GM12891 (cell line): Measurements from ENCODE around the gene PRPSAP1.

ENCODE experiments used
- DNase-seq: peaks from one replicate; pipeline ENCODE4 v3.0.0; 2011; ENCODE audit warnings: low spot score; ENCODE audit not compliant: insufficient read length
- FAIRE-seq: peaks from 2 replicates; lab custom pipeline; 2011; peaks lifted over from hg19 to GRCh38; lab: Jason Lieb, UNC
- PAX5 ChIP-seq: IDR thresholded peaks from 2 replicates; pipeline ENCODE4 v1.6.1; 2011; ENCODE audit warnings: low read length, moderate library complexity, mild to moderate bottlenecking; ENCODE audit not compliant: insufficient read depth, severe bottlenecking
- POLR2A ChIP-seq: IDR thresholded peaks from 2 replicates; pipeline ENCODE4 v1.6.1; 2011; ENCODE audit warnings: low read depth, low read length, control low read depth
- POLR2AphosphoS5 ChIP-seq: IDR thresholded peaks from 2 replicates; pipeline ENCODE4 v1.6.1; 2011; ENCODE audit warnings: low read depth, low read length, control low read depth
- POU2F2 ChIP-seq: IDR thresholded peaks from 2 replicates; pipeline ENCODE4 v1.6.1; 2011; ENCODE audit warnings: low read depth, mild to moderate bottlenecking, control low read depth, low read length, moderate library complexity
- SPI1 ChIP-seq: IDR thresholded peaks from 2 replicates; pipeline ENCODE4 v1.6.1; 2011; ENCODE audit warnings: low read depth, low read length, control low read depth
- TAF1 ChIP-seq: IDR thresholded peaks from 2 replicates; pipeline ENCODE4 v1.6.1; 2011; ENCODE audit warnings: low read depth, low read length, control low read depth

The PRPSAP1 gene

DNA sequence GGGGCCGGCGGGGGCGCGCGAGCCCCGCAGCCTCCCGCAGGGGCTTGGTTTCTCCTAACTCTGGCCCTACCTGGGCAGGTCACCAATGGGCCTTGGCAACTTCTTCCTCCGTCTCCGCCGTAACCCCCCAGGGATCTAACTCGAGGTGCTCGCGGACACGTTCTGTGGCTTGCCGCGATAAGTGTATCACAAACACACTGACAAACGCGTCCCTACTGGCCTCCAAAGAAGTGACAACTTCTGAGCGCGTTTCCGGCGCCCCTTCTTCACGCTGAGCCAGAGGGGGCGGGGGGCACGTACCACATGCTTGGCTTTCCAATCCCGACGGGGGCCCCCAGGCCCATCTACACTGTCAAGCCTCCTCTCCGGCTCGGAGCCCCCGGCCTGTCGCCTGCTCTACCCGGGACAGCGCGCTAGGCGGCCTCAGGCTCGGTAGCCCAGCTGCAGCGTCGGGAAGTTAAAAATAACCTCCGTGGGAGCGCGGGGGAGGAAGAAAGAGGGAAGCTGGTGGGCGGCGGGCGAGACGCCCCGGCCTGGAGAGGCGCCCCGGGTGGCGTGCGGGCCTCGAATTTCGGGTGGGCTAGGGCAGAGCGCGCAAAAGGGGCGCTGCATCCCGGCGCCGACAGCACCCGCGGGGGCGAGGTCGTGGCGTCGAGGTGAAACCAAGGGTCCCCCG, 30.0 kb upstream of the PRPSAP1 start:
- peak; percentile 59 for DNase-seq
- no peak for TF ChIP-seq PAX5
- TF ChIP-seq POLR2AphosphoS5 = no peak
- TF ChIP-seq SPI1 = no peak
- TF ChIP-seq POLR2A = no peak
- no peak for TF ChIP-seq POU2F2
- TF ChIP-seq TAF1 = no peak
- FAIRE-seq = no peak

DNA sequence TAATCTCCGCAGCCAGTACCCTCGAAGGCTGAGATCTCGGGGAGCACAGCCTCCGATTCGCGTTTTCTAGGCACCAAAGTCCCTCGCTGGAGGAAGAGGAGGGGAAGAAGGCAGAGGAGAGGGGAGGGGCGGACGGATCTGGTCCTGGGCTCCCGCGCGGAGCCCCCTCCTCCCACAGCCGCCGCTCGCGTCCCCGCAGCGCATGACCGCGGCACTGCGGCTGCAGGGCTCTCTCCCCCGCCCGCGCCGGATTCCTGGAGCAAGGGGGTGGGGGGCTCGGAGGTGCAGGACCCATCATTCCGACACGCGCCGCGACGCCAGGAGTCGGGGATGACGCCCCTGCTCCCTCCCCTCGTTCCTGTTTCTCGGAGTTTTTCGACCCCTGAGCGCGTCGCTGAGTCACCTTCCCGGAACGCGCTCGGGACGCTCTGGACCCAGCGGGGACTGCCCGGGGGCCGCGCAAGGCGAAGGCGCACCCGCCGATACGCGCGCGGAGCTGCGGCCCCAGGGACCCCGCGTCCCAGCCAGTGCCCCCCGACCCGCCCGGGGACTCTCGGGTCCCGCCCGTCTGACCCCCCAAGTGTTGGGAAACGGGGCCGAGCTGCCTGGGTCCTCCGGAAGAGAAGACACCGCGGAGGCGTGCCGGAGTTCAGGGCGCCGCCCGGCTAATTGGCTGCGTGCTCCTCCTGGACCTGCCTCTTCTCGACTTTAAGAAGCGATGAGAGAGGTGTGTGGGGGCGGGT, 29.3 kb upstream of the PRPSAP1 start:
- TF ChIP-seq POLR2AphosphoS5 (no peak), POLR2A (no peak), SPI1 (no peak), POU2F2 (no peak), PAX5 (no peak), TAF1 (no peak)
- DNase-seq = peak; percentile 78
- no peak for FAIRE-seq

DNA sequence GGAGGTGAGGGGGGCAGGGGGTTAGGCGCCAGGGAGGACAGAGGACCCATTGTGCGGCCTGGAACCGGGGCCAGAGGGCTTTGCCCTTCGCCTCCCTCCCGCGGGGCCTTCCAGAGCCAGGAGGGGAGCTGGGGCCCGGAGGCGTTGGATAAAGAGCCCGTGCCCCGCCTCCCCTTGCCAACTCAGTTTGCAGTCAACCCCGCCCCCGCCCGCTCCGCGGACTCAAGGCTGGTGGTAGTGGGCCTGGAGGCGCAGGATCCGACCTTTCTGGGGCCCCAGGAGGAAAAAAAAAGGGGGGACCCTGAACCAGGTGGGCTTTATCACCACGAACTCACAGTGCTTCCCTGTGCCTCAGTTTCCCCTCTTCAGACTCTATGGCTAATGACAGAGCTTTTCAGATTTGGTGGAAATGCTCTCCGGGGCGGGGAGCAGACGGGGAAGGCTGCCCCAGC, 28.7 kb upstream of the PRPSAP1 start:
- DNase-seq (no peak), FAIRE-seq (no peak)
- TF ChIP-seq POLR2AphosphoS5 (no peak), TAF1 (no peak), PAX5 (no peak), POU2F2 (no peak), SPI1 (no peak), POLR2A (no peak)

DNA sequence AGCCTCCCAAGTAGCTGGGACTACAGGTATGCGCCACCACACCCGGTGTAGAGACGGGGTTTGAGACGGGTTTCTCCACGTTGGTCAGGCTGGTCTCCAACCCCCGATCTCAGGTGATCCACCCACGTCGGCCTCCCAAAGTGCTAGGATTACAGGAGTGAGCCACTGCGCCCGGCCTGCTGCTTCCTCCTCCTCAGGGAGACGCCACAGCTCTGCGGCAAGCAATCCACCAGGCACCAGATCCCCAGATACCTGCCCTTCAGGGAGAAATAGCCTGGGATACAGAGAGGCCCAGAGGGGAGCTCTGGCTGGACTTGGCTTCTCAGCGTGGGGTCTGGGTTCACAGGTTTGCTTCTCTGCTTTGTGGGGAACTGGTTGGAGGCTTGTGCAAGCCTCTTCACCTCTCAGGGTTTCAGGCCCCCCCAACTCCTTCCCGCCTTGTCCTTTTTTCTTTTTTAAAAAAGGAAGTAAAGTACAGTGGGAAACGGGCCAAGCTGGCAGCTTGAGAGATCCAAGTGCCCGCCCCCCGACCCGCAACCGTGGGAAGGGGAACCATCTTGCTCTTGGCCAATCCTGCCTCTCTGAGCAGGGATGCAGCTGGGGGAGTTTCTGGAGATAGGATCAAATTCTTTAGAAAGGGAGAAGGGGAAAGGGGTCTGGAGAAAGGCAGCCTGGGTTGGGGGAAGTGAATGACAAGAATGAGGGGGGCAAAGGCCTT, 28.1 kb upstream of the PRPSAP1 start:
- FAIRE-seq (no peak), DNase-seq (no peak)
- TF ChIP-seq POU2F2 (no peak), SPI1 (no peak)

DNA sequence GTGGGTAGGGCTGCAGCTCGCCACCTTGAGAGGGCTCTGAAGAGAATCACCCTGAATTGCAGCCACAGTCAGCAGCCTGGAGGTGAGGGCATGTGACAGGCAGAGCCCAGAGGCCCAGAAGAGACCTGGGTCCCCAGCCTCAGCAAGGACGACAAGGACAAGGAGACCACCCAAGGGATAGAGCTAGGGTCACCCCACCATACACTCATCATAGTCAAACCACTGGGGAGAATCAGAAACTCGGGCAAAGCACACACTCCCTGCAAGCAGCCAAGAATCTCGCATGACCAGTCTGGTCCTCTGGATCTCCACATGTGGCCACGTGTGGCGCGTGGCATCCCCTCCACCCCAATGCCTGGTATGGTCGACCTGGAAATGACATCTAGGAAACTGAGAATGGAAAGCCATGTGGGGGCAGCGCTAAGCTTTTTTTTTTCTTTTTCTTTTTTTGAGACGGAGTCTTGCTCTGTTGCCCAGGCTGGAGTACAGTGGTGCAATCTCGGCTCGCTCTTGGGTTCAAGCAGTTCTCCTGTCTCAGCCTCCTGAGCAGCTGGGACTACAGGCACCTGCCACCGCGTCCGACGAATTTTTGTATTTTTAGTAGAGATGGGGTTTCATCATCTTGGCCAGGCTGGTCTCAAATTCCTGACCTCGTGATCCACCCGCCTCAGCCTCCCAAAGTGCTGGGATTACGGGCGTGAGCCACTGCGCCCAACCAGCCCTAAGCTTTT, 26.1 kb upstream of the PRPSAP1 start:
- TF ChIP-seq POLR2A (no peak), PAX5 (no peak), POLR2AphosphoS5 (no peak), TAF1 (no peak), SPI1 (no peak), POU2F2 (no peak)
- no peak for DNase-seq
- FAIRE-seq = no peak

DNA sequence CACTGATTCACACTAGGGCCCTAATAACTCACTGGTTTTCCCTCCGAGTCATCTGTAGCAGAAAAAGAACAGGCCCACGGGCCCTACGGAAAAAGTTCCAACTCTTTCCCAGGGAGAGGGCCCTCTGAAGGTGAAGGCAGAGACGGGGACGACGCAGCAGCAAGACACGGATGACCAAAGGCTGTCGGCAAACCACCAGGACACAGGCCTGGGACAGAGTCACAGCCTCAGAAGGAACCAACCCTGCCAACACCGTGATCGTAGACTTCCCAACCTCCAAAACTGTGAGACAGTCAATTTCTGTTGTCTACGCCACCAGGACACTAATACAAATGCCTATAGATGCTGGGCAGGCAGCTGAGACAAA, 25.5 kb upstream of the PRPSAP1 start:
- no peak for TF ChIP-seq SPI1
- no peak for TF ChIP-seq POLR2AphosphoS5
- TF ChIP-seq PAX5 = no peak
- TF ChIP-seq POLR2A = no peak
- no peak for TF ChIP-seq TAF1
- no peak for TF ChIP-seq POU2F2
- DNase-seq (no peak), FAIRE-seq (no peak)

DNA sequence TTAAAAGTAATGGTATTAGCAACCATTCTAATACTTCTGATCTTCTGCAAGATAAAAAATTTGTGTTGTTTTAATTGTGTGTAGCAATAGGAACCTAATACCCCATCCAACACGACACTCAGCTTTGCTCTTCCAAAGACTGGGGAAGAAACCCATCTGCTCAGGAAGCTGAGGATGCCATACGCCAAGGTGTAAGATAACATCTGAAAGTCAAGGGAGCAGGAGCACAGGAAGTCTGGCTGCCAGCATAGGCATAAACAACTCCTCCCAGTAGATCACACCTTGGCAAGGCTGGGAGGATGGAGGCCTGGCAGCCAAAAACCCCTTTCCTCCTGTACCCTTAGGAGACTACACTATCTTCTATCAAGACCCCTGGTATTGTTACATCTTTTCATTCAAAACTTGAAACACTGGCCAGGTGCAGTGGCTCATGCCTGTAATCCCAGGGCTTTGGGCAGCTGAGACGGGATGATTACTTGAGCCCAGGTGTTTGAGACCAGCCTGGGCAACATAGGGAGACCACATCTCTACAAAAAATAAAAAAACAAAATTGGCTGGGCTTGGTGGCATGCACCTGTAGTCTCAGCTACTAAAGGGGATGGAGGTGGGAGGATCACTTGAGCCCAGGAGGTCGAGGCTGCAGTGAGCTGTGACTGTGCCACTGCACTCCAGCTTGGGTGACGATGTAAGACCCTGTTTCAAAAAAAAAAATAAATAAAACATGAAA, 25.0 kb upstream of the PRPSAP1 start:
- FAIRE-seq (no peak), DNase-seq (no peak)

DNA sequence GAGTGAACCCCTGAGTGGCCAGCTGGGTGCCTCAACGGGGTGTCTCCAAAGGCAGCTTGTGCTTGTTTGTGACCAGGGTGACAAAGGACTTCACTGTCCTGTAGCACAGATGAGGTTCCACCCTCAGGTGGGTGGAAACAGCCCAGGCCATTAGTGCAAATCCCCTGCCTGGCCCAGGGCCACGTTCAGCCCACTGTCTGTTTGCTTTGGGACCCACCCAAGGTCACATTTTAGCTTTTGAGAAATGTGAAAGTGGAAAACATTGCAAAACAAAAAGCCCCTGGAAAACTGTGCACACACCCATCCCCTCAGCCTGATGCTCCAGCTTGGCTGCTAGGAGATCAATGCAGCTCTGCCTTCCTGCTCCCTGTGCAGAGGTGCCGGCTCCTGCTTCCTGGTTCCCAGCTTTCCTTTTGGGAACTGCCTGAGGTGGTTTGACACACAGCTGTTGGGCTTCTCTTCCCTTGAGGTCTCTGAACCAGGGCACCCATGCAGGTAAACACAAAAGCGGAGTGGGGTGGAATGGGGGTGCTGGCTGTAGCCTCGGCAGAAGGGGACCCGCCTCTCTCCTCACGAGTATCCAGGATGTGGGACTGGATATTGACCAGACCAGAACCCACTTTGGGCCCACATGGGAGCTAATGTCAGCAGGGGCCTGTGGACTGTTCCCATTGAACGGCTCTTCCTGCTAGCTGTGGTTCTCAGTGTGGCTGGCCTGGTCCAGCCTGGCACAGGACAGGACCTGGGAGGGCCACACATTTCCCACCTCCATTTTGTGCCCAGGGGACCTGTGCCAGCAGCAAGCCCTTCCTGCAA, 22.8 kb upstream of the PRPSAP1 start:
- DNase-seq (no peak), FAIRE-seq (no peak)
- TF ChIP-seq POLR2AphosphoS5 = no peak
- no peak for TF ChIP-seq POLR2A
- no peak for TF ChIP-seq TAF1
- TF ChIP-seq PAX5 = no peak
- no peak for TF ChIP-seq SPI1

More for the DNA sequence above, 25.0 kb upstream of the PRPSAP1 start:
- no peak for TF ChIP-seq TAF1
- no peak for TF ChIP-seq POU2F2
- TF ChIP-seq POLR2A = no peak
